Loucy (cell line): ENCODE results near the gene RPL31.

Experiments used
- EZH2phosphoT487 ChIP-seq: fragments of 200-600 bp; IDR thresholded peaks from 2 replicates; pipeline ENCODE4 v1.6.1; 2018; ENCODE audit warnings: antibody characterized with exemption, mild to moderate bottlenecking, moderate library complexity, borderline replicate concordance
- TF ChIP-seq, protein P1 (sequence below): fragments of 200-600 bp; sonication (generic); conservative IDR thresholded peaks from 2 replicates; pipeline ENCODE4 v1.5.1; 2014; ENCODE audit warnings: mild to moderate bottlenecking, antibody characterized with exemption, low read length

- TF ChIP-seq, protein P1, sequence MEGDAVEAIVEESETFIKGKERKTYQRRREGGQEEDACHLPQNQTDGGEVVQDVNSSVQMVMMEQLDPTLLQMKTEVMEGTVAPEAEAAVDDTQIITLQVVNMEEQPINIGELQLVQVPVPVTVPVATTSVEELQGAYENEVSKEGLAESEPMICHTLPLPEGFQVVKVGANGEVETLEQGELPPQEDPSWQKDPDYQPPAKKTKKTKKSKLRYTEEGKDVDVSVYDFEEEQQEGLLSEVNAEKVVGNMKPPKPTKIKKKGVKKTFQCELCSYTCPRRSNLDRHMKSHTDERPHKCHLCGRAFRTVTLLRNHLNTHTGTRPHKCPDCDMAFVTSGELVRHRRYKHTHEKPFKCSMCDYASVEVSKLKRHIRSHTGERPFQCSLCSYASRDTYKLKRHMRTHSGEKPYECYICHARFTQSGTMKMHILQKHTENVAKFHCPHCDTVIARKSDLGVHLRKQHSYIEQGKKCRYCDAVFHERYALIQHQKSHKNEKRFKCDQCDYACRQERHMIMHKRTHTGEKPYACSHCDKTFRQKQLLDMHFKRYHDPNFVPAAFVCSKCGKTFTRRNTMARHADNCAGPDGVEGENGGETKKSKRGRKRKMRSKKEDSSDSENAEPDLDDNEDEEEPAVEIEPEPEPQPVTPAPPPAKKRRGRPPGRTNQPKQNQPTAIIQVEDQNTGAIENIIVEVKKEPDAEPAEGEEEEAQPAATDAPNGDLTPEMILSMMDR: no peak
- no peak for TF ChIP-seq EZH2phosphoT487
These were observed 18.3 kb upstream of the RPL31 start for GRCh38 chr2:100983684-100984310.
